Parathyroid adenoma (tissue), 2 donors: ENCODE data around the gene KRTAP1-1.

Experiments used
- H2AFZ ChIP-seq: fragments of 300-600 bp; sonication (generic); one replicate; pipeline ENCODE4 v1.7.0; 2017; ENCODE audit warnings: antibody characterized with exemption, mild to moderate bottlenecking
- H3K27ac ChIP-seq: fragments of 300-600 bp; sonication (generic); one replicate; pipeline ENCODE4 v1.7.0; 2017
- H3K27me3 ChIP-seq: fragments of 300-600 bp; sonication (generic); one replicate; pipeline ENCODE4 v1.7.0; 2017; ENCODE audit warnings: low read length; ENCODE audit not compliant: control insufficient read depth, insufficient read depth
- H3K36me3 ChIP-seq: fragments of 300-600 bp; sonication (generic); one replicate; pipeline ENCODE4 v1.7.0; 2017; ENCODE audit warnings: low read length; ENCODE audit not compliant: control insufficient read depth, insufficient read depth
- H3K4me1 ChIP-seq: fragments of 300-600 bp; sonication (generic); one replicate; pipeline ENCODE4 v1.7.0; 2017; ENCODE audit warnings: control low read depth
- H3K4me2 ChIP-seq: fragments of 300-600 bp; sonication (generic); one replicate; pipeline ENCODE4 v1.7.0; 2017; ENCODE audit warnings: low read length
- H3K4me3 ChIP-seq: fragments of 300-600 bp; sonication (generic); one replicate; pipeline ENCODE4 v1.7.0; 2017; ENCODE audit warnings: low read depth, low read length
- H3K79me2 ChIP-seq: fragments of 300-600 bp; sonication (generic); one replicate; pipeline ENCODE4 v1.7.0; 2017; ENCODE audit warnings: control low read depth
- H3K9ac ChIP-seq: fragments of 300-600 bp; sonication (generic); one replicate; pipeline ENCODE4 v1.7.0; 2017; ENCODE audit warnings: mild to moderate bottlenecking
- H3K9me3 ChIP-seq: fragments of 300-600 bp; sonication (generic); one replicate; pipeline ENCODE4 v1.7.0; 2017; ENCODE audit warnings: low read length; ENCODE audit not compliant: control insufficient read depth
- CTCF ChIP-seq: fragments of 300-600 bp; sonication (generic); IDR thresholded peaks from one replicate; pipeline ENCODE4 v1.7.0; 2017; ENCODE audit warnings: antibody characterized with exemption, mild to moderate bottlenecking
- donor health status: primary hyperparathyroidism.

KRTAP1-1 gene

GRCh38 chr17:41015454-41015853 lies 25.8 kb downstream of the KRTAP1-1 start:
- Histone ChIP-seq H2AFZ (no peak overlapping the region), H3K9me3 (no peaks in the 10 kb centered on the region), H3K27ac (no peak overlapping the region), H3K9ac (no peak overlapping the region), H3K4me1 (no peaks in the 10 kb centered on the region), H3K4me3 (no peak overlapping the region), H3K79me2 (no peaks in the 10 kb centered on the region), H3K36me3 (no peaks in the 10 kb centered on the region), H3K4me2 (no peak overlapping the region), H3K27me3 (no peaks in the 10 kb centered on the region)
- TF ChIP-seq CTCF, result no peak

DNA sequence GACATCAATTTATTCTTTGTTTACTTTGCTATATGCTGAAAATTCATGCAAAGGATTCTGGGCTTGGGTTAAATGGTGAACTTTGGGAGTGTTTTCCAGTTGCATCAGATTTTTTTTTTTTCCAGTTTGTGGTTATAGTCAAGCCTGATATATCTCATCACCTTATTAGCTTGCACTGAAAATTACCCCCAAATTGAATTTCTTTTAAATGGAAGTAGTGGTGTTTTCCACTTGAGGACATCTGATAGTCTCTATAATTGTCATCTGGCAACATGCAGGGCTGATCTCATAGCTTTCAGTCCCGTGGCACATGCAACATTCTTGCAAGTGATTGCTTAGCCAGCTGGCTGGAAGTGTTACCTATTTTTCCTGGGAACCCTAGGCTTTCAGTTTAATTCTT lies 27.6 kb downstream of the KRTAP1-1 start:
- H3K27me3 ChIP-seq, result no peaks in the 10 kb centered on the region
- H3K9ac ChIP-seq, result no peak overlapping the region
- no peak overlapping the region for H3K4me3 ChIP-seq
- H3K4me1 ChIP-seq, result no peaks in the 10 kb centered on the region
- H3K36me3 ChIP-seq, result no peaks in the 10 kb centered on the region
- TF ChIP-seq CTCF, result no peak
- no peaks in the 10 kb centered on the region for H3K9me3 ChIP-seq
- H3K27ac ChIP-seq, result no peak overlapping the region
- H3K79me2 ChIP-seq, result no peaks in the 10 kb centered on the region
- H2AFZ ChIP-seq, result no peak overlapping the region
- H3K4me2 ChIP-seq, result no peak overlapping the region

DNA sequence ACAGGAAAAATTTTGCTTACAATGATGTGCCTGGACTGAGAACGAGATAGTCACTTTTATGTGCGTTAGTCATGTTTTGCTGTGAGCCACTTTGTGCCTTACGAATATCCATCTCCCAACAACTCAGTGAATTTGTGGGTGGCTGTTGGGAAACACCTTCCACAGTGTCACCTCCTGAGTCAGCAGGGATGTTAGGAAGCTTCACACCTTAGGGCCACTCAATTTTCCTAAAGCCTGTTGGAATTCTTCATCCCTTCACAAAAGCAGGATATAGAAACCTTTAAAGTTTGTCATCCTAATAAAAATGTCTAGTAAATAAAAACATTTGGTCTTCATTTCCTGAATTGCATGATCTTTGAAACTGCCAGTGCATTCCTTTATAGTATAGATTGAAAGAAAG lies 28.1 kb downstream of the KRTAP1-1 start:
- no peaks in the 10 kb centered on the region for H3K79me2 ChIP-seq
- no peaks in the 10 kb centered on the region for H3K4me1 ChIP-seq
- no peaks in the 10 kb centered on the region for H3K27me3 ChIP-seq
- H2AFZ ChIP-seq, result no peak overlapping the region
- no peak for TF ChIP-seq CTCF
- H3K9me3 ChIP-seq, result no peaks in the 10 kb centered on the region
- H3K36me3 ChIP-seq, result no peaks in the 10 kb centered on the region
- no peak overlapping the region for H3K9ac ChIP-seq
- no peak overlapping the region for H3K4me3 ChIP-seq
- no peak overlapping the region for H3K27ac ChIP-seq
- H3K4me2 ChIP-seq, result no peak overlapping the region

- no peak overlapping the region for H3K9ac ChIP-seq
- H3K9me3 ChIP-seq, result no peaks in the 10 kb centered on the region
- H3K4me3 ChIP-seq, result no peak overlapping the region
- no peaks in the 10 kb centered on the region for H3K36me3 ChIP-seq
- no peak overlapping the region for H2AFZ ChIP-seq
- TF ChIP-seq CTCF, result no peak
- H3K4me1 ChIP-seq, result no peaks in the 10 kb centered on the region
- H3K27me3 ChIP-seq, result no peaks in the 10 kb centered on the region
- no peaks in the 10 kb centered on the region for H3K79me2 ChIP-seq
- H3K4me2 ChIP-seq, result no peak overlapping the region
- no peak overlapping the region for H3K27ac ChIP-seq
Measured at GRCh38 chr17:41012326-41013120, 28.7 kb downstream of the KRTAP1-1 start.

- Histone ChIP-seq H3K4me3 (no peak overlapping the region), H3K36me3 (no peaks in the 10 kb centered on the region), H3K27ac (no peak overlapping the region), H3K9ac (no peak overlapping the region), H2AFZ (no peak overlapping the region), H3K4me1 (no peaks in the 10 kb centered on the region), H3K27me3 (no peaks in the 10 kb centered on the region), H3K9me3 (no peaks in the 10 kb centered on the region), H3K4me2 (no peak overlapping the region), H3K79me2 (no peaks in the 10 kb centered on the region)
- TF ChIP-seq CTCF, result no peak
Measured at GRCh38 chr17:41010441-41010840, 30.8 kb downstream of the KRTAP1-1 start.
